ENCODE data around the gene SUSD5.
"Not testable (repeated sequence)": the region's sequence is repeated elsewhere in the genome, so short reads cannot be mapped to it uniquely, and the experiment has no call there.

Gene SUSD5

GRCh38 chr3:33111581-33111980, 107.0 kb downstream of the SUSD5 start:
- no peak for DNase-seq

DNA sequence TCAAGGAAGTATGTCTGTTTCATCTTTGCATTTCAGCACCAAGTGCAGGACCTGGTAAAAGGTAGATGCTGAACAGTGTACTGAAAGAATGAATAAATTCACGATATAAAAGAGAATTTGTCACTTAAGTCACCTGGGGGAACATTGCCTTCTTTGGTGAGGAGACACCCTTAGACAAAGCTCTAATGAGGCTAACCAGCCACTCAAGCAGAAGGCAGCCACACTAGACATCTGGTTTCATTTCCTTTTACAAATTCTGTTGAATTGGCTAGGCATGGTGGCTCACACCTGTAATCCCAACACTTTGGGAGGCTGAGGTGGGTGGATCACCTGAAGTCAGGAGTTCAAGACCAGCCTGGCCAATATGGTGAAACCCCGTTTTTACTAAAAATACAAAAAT, 111.8 kb downstream of the SUSD5 start:
- not testable (repeated sequence) for DNase-seq

DNA sequence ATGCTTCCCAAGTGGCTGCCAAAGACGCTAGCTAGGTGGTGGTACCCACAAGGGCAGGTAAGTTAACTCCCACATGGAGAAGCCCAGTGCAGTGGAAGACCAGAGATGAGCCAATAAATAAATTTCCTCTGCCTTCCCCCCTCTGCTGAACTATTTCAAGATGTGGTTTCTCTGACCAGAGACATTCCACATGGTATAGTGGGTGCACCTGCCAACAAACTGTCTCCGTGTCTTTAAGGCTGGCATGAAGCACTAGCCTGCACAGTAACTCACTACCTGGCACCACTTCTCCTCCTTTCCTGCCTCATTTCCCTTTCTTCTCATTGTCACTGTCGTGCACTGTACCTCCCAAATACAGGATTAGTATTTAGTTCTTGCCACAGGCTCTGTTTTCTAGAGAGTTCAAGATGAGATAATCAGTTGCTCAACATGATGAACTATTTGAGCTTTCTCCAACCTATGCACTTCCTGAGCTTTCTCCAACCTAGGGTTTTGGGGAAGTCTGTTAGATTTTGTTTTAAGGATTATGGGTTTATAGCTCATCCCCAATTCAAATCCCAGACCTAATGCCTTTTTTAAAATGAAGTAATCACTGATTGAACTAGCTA, 113.2 kb downstream of the SUSD5 start:
- DNase-seq = no peak

GRCh38 chr3:33104803-33105202, 113.8 kb downstream of the SUSD5 start:
- no peak for DNase-seq

- no peak for DNase-seq
Measured at GRCh38 chr3:33103480-33103879, 115.1 kb downstream of the SUSD5 start.

DNA sequence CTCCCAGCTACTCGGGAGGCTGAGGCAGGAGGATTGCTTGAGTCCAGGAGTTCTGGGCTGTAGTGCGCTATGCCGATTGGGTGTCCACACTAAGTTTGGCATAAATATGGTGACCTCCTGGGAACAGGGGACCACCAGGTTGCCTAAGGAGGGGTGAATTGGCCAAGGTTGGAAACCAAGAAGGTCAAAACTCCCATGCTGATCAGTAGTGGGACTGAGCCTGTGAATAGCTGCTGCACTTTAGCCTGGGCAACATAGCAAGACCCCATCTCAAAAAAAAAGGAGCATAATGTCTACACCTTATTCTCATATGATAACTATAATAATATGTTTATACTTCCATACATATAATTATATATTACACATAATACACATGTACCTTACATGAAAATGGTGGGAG, 115.6 kb downstream of the SUSD5 start:
- DNase-seq = no peak

DNA sequence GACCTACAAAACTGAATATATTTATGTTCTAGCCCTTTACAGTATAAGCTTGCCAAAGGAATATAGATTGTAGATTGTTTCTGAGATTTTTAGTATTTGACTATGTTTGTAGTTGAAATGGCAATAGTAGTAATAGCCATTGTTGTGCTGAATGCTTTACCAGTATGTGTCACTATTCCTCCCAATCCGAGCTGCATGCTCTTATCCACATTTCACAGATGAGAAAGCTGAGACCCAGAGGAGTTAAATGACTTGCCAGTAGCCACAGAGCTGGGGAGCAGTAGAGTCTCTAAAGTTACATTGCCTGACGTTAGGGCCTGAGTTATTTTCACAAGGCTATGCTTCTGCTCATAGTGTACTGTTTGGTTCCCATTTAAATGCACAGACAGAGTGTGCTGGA, 118.4 kb downstream of the SUSD5 start:
- no peak for DNase-seq
